GM12865 (cell line): ENCODE results near the gene TBCCD1.

Experiments
- DNase-seq: peaks from one replicate; pipeline ENCODE4 v3.0.0; 2010; ENCODE audit warnings: low read depth
- H3K4me3 ChIP-seq: 2 replicates; pipeline ENCODE4 v1.5.1; 2011; ENCODE audit warnings: mild to moderate bottlenecking, low read depth, low read length, control low read depth
- TF ChIP-seq, protein P1 (sequence below): IDR thresholded peaks from 2 replicates; pipeline ENCODE4 v1.5.1; 2011; ENCODE audit warnings: low read length, control low read depth, low read depth, inconsistent platforms; ENCODE audit not compliant: insufficient read depth; ENCODE audit errors: missing control alignments

TBCCD1 gene

GRCh38 chr3:186564586-186564985 is 2.6 kb downstream of the TBCCD1 start:
- no peak for DNase-seq
- TF ChIP-seq, protein P1, sequence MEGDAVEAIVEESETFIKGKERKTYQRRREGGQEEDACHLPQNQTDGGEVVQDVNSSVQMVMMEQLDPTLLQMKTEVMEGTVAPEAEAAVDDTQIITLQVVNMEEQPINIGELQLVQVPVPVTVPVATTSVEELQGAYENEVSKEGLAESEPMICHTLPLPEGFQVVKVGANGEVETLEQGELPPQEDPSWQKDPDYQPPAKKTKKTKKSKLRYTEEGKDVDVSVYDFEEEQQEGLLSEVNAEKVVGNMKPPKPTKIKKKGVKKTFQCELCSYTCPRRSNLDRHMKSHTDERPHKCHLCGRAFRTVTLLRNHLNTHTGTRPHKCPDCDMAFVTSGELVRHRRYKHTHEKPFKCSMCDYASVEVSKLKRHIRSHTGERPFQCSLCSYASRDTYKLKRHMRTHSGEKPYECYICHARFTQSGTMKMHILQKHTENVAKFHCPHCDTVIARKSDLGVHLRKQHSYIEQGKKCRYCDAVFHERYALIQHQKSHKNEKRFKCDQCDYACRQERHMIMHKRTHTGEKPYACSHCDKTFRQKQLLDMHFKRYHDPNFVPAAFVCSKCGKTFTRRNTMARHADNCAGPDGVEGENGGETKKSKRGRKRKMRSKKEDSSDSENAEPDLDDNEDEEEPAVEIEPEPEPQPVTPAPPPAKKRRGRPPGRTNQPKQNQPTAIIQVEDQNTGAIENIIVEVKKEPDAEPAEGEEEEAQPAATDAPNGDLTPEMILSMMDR, result no peak
- no peak overlapping the region for H3K4me3 ChIP-seq

DNA sequence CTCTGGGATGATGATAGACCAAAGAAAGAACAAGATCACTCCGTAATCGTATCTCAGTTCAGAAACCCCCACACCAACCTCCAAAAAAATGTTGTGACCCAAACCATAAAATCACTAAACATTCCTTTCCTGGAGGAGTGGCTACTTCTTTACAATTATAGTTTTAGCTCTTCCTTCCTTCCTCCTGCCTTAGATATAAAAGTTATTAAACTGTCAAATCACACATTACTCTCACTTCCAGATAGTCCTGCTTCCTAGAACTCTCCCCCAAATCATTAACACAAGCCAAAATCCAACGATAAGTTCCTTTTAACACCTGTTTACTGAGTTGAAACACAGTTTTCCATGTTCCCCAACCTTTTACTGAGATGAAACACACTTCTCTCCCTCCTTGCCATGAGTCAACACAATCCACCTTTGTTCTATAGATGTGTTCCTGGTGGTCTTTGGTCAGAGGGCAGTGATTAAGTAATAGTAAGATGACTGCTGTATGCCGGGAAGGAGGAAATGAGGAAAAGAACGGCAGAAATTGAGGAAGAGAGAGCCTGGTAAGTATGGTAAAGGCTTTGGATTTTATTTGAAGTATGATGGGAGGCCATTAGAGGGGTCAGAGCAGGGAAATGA is 14.6 kb downstream of the TBCCD1 start:
- TF ChIP-seq, protein P1, result no peak
- no peak for DNase-seq
- no peak overlapping the region for H3K4me3 ChIP-seq

DNA sequence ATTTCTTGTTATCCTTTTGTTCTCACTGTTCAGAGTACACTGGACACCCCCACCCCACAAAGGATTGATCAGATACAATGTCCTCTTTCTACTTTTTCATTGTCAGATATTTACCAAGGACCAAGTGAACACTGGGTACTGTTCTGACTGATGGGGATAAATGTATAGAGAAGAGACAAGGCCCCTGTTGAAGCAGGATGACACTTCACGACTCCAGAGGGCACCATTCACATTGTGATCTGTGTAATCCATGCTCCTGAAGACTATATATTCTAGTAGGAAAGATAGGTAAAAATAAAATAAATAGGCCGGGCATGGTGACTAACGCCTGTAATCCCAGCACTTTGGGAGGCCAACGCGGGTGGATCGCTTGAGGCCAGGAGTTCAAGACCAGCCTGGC is 15.8 kb downstream of the TBCCD1 start:
- no peak for DNase-seq
- no peak overlapping the region for H3K4me3 ChIP-seq
- TF ChIP-seq, protein P1, result no peak

- DNase-seq, result no peak
- no peak overlapping the region for H3K4me3 ChIP-seq
- TF ChIP-seq, protein P1, result no peak
Measured at GRCh38 chr3:186549497-186549896, 17.6 kb downstream of the TBCCD1 start.

GRCh38 chr3:186544281-186544680 is 22.9 kb downstream of the TBCCD1 start, which contains the start of gene CRYGS:
CRYGS (minus strand) TSS chr3:186544380; CDS start chr3:186544326, 54 bp downstream.
- TF ChIP-seq, protein P1, result no peak
- DNase-seq, result no peak
- no peak within 1 kb of the TSS for H3K4me3 ChIP-seq

DNA sequence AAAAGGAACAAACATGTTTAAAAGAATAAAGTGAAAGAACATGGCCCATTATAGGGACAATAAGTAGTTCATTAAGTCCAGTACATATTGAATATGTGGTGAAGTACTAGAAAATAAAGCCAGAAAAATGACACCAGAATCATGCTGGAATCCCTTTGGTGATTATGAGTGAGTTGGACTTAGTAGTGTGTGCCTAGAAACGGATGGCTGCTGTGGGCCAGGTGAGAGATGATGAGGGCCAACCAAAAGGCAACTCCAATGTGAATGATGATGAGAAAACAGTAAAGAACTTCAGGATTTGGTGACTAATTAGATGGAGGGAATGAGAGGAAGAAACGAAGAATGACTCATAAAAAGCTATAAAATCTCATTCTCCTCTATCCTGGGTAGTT is 26.3 kb downstream of the TBCCD1 start:
- TF ChIP-seq, protein P1, result no peak

More for the DNA sequence above, 26.3 kb downstream of the TBCCD1 start:
- H3K4me3 ChIP-seq, result no peak overlapping the region
- no peak for DNase-seq
